Measurements from ENCODE around the gene RNF115.
"Not testable (repeated sequence)": the region's sequence is repeated elsewhere in the genome, so short reads cannot be mapped to it uniquely, and the experiment has no call there.

The RNF115 gene

DNA sequence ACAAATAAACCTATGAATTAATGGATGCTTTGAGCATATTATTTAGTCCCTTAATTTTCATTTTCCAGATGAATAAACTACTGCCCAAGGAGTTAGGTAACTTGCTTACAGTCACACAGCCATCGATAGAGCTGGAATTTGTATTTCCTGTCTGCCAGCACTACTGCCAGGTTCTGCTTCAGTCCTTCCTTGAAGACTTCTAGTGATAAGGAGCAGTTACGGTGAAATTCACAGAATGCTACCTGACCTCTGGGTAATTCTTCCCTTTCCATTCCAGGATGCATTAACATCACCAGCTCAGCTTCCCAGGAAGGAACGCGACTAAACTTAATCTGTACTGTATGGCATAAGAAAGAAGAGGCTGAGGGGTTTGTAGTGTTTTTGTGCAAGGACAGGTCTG lies 93.4 kb downstream of the RNF115 start:
- DNase-seq (ENCODE audit: low read depth), result no peak

DNA sequence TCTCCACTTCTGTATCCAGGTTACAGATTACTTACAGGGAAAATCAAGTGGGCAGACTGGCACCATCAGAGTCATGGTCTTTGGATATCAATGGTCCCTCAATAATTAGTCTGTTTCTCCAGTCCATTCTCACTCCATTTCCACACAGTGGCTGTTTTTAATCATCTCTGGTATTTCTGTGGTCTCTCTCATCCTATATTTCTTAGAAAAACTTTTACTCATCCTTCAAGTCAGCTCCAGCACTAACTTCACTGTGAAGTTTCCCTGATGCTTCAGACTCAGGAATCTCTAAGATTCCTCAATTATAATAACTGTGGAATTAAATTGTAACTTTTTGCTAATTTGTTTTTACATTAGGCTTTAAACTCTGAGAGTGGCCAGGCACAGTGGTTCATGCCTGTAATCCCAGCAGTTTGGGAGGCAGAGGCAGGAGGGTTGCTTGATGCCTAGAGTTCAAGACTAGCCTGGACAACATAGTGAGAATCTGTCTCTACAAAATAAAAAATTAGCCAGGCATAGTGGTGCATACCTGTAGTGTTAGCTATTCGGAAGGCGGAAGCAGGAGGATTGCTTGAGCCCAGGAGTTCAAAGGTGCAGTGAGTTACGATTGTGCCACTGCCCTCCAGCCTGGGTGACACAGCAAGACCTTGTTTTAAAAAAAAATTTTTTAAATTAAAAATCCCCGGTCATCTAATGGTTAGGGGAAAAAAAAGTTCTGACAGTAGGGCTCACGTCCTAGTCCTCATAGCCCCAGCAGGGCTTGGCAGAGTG lies 94.0 kb downstream of the RNF115 start:
- no peak for DNase-seq (ENCODE audit: low read depth)

DNA sequence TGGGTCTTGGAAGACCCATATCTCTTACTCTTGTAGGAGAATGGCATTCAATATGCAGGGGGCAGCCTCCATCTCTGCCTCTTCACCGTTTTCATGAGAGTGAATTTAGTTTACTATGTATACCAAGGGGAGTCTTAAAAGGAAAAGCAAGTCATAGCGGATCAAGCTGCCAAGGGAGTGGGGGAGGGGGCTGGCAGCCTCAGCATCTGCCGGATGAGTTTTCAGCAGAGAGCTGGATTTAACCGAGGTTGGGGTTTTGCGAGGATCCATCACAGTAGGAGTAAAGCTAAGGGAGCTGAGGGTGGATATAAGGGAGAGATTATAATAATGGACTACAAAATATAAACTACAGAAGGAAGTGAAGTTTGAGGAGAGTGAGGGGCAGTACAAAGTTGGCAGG lies 94.7 kb downstream of the RNF115 start:
- no peak for DNase-seq (ENCODE audit: low read depth)

DNA sequence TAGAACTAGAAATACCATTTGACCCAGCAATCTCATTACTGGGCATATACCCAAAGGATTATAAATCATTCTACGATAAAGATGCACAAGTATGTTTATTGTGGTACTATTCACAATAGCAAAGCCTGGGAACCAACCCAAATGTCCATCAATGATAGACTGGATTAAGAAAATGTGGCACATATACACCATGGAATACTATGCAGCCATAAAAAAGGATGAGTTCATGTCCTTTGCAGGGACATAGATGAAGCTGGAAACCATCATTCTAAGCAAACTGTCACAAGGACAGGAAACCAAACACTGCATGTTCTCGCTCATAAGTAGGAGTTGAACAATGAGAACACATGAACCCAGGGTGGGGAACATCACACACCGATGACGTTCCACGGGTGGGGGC lies 97.7 kb downstream of the RNF115 start:
- not testable (repeated sequence) for DNase-seq (ENCODE audit: low read depth)

- DNase-seq (ENCODE audit: low read depth), result peak; percentile 47
Observed at GRCh38 chr1:145720878-145721671, 102.8 kb downstream of the RNF115 start.

GRCh38 chr1:145720556-145720877 lies 103.4 kb downstream of the RNF115 start:
- no peak for DNase-seq (ENCODE audit: low read depth)

GRCh38 chr1:145719230-145720079 lies 104.4 kb downstream of the RNF115 start, which contains the start of gene CD160:
Gene CD160 (plus strand): TSS chr1:145719499. CDS start chr1:145728328, 8,829 bp downstream.
- no peak for DNase-seq (ENCODE audit: low read depth)

DNA sequence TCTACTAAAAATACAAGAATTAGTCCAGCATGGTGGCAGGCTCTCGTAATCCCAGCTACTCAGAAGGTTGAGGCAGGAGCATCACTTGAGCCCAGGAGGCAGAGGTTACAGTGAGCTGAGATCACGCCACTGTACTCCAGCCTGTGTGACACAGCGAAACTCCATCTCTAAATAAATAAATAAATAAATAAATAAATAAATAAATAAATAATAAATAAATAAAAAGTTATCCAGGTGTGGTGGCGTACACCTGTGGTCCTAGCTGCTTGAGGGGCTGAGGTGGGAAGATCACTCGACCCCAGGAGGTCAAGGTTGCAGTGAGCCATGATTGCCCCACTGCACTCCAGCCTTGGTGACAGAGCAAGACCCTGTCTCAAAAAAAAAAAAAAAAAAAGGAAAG lies 105.4 kb downstream of the RNF115 start:
- DNase-seq (ENCODE audit: low read depth), result not testable (repeated sequence)

GRCh38 chr1:145717833-145718232 lies 106.1 kb downstream of the RNF115 start:
- no peak for DNase-seq (ENCODE audit: low read depth)

DNA sequence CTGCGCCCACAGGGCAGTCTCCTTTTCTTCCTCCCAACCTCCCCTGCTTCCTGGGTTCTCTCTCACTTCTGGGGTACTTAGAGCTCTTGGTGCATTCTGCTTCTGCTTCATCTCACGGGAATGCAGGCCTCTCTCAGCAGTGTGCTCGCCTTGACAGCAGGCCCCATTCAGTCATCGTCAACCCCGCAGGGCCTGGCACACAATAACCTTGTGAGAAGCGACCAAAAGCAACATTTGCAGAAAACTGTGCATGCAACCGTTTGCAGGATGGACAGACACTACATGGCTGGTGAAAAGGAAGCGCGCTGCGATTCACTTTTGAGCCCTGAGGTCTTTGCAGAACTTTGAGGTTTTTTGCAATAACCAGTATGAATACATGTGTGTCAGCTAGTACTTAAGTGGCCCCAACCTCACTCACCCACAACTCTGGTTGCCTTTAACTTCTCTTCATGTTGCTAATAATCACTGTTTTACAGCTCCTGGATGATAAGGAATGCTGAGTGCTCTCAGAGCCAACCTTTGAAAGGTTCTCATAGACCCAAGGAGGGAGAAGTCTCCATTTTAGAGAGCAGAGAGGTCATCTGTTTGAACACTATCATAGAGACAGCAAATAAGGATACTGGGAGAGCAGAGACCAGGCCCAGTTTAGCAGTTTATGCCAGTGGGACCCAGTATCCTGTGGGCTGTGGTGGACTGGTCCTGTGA lies 107.1 kb downstream of the RNF115 start:
- DNase-seq (ENCODE audit: low read depth), result no peak

GRCh38 chr1:145714524-145715111 lies 109.3 kb downstream of the RNF115 start:
- DNase-seq (ENCODE audit: low read depth), result no peak

GRCh38 chr1:145711213-145711651 lies 112.7 kb downstream of the RNF115 start:
- DNase-seq (ENCODE audit: low read depth), result no peak

- no peak for DNase-seq (ENCODE audit: low read depth)
Observed at GRCh38 chr1:145710291-145711027, 113.4 kb downstream of the RNF115 start.

GRCh38 chr1:145708063-145708462 lies 115.8 kb downstream of the RNF115 start:
- DNase-seq (ENCODE audit: low read depth), result no peak

GRCh38 chr1:145707183-145707867 lies 116.6 kb downstream of the RNF115 start, which contains the start of gene PDZK1:
Gene PDZK1 (minus strand): TSS chr1:145707368. CDS start chr1:145688021, 19,347 bp downstream.
- DNase-seq (ENCODE audit: low read depth), result no peak

- DNase-seq (ENCODE audit: low read depth), result no peak
Observed at GRCh38 chr1:145706086-145706664, 117.7 kb downstream of the RNF115 start.

- no peak for DNase-seq (ENCODE audit: low read depth)
Observed at GRCh38 chr1:145705622-145706021, 118.3 kb downstream of the RNF115 start.

- no peak for DNase-seq (ENCODE audit: low read depth)
Observed at GRCh38 chr1:145702826-145703225, 121.1 kb downstream of the RNF115 start.

DNA sequence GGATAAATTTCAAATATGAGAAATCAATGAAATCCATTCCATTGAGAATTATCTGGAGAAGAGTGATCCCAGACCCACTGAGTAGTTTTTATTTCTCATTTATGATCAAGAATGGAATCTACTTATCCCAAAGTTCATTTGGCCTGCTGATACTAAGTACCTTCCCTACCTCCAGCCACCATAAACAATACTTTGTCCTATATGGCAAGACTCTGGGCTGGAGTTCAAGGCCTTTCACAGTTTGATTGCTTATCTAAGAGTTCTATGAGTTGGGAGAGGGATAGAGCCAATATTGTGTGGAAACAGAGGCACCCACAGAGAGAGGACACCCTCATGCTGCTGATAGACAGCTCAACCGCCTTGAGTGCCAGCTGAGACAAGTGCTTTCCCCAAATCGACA lies 121.8 kb downstream of the RNF115 start:
- DNase-seq (ENCODE audit: low read depth), result no peak

Measured in T follicular helper cell (primary cell).